Measurements from ENCODE around the gene SLC15A1. TPM values are rescaled to one million over a fixed set of nuclear protein-coding genes. Genes with fewer than 3 reads are reported as not detected.

SLC15A1 gene
- polyA plus RNA-seq, 3 donors = not detected

DNA sequence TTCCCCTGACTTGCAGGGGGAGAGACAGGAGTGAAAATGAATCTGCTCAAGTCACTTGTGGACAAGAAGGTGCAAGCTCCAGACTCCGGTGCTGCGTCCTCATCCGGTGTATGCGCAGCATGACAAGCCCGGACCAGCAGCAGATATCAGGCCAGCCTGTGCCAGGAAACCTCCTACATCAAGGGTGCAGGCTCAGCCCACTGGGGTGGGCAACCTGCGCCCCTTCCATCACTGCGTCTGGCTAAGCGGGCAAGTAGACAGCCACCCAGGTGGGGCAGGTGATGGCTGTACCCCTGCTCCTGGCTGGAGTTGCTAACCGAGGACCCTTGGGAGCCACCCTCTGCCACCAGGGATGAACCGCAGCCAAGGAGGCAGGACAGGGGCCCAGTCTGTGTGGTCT is 32.9 kb upstream of the SLC15A1 start:
- Histone ChIP-seq H3K27ac (ENCODE audit: low read depth in 1 of 2, low read length in 2 of 2) (no peak overlapping the region), H3K27me3 (ENCODE audit: control insufficient read depth in 2 of 2, insufficient read depth in 2 of 2, low read length in 2 of 2) (no peaks in the 10 kb centered on the region), H3K4me2 (replicated peaks; ENCODE audit: extremely low read depth, low read length, poor library complexity, severe bottlenecking) (no peak overlapping the region), H4K20me1 (ENCODE audit: insufficient read depth, low read length) (no peaks in the 10 kb centered on the region), H3K36me3 (replicated peaks in 1 of 2; ENCODE audit: control insufficient read depth in 1 of 2, insufficient read depth in 2 of 2, low read length in 2 of 2) (no peaks in the 10 kb centered on the region), H3K4me3 (replicated peaks in 1 of 3; ENCODE audit: low read depth in 2 of 3, low read length in 3 of 3) (no peak overlapping the region), H3K79me2 (ENCODE audit: insufficient read depth, low read length) (no peaks in the 10 kb centered on the region), H2AFZ (ENCODE audit: insufficient read depth, low read depth, low read length, poor library complexity, severe bottlenecking) (no peak overlapping the region), H3K9ac (ENCODE audit: insufficient read depth, low read length, poor library complexity, severe bottlenecking) (no peak overlapping the region), H3K4me1 (ENCODE audit: control insufficient read depth in 1 of 2, insufficient read depth in 2 of 2, low read length in 2 of 2) (no peaks in the 10 kb centered on the region), H3K9me3 (replicated peaks in 1 of 2; ENCODE audit: control insufficient read depth in 1 of 2, insufficient read depth in 1 of 2, low read length in 2 of 2) (no peaks in the 10 kb centered on the region)
- TF ChIP-seq, protein P1, sequence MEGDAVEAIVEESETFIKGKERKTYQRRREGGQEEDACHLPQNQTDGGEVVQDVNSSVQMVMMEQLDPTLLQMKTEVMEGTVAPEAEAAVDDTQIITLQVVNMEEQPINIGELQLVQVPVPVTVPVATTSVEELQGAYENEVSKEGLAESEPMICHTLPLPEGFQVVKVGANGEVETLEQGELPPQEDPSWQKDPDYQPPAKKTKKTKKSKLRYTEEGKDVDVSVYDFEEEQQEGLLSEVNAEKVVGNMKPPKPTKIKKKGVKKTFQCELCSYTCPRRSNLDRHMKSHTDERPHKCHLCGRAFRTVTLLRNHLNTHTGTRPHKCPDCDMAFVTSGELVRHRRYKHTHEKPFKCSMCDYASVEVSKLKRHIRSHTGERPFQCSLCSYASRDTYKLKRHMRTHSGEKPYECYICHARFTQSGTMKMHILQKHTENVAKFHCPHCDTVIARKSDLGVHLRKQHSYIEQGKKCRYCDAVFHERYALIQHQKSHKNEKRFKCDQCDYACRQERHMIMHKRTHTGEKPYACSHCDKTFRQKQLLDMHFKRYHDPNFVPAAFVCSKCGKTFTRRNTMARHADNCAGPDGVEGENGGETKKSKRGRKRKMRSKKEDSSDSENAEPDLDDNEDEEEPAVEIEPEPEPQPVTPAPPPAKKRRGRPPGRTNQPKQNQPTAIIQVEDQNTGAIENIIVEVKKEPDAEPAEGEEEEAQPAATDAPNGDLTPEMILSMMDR (IDR thresholded peaks at IDR 0.05) = no peak
- DNase-seq = no peak
- no peak overlapping the region for H3K4me3 Mint-ChIP-seq
- intact Hi-C loops (cut with micrococcal nuclease) = no loop called here
- H3K36me3 Mint-ChIP-seq = no peaks in the 10 kb centered on the region
- H3K9me3 Mint-ChIP-seq = peaks cover 0 to 4% (median 0%) of the 10 kb centered on the region in 7 donors
- peaks cover 5 to 21% (median 11%) of the 10 kb centered on the region in 3 donors for H3K27me3 Mint-ChIP-seq (ENCODE audit: low read depth in 3 of 3)
- H3K4me1 Mint-ChIP-seq = no peaks in the 10 kb centered on the region
- H3K27ac Mint-ChIP-seq = no peak overlapping the region
- 94% methylated on average over 10 of the region's 10 CpGs for WGBS (ENCODE audit: insufficient coverage)

DNA sequence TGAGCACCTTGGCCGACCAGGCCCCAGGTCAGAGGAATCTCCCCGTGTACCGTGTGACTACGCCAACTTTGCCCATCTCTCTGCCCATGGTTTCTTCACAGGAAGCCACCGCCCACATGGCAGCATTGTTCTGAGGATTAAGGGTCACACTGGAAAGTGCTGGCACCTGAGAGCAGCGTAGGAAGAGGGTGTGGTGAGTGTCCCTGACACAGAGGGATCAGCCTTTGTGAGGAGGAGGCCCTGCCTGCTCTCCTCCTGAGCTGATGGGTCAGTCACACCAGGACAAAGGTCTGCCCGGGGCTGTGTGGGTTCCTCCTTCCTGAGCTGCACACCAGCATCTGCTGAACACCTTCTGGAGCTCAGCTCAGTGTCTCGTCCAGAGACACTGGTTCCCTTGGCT is 32.2 kb upstream of the SLC15A1 start:
- Mint-ChIP-seq H3K9me3 (peaks cover 0 to 4% (median 0%) of the 10 kb centered on the region in 7 donors), H3K27ac (no peak overlapping the region), H3K27me3 (ENCODE audit: low read depth in 3 of 3) (peaks cover 5 to 21% (median 11%) of the 10 kb centered on the region in 3 donors), H3K4me3 (no peak overlapping the region), H3K4me1 (no peaks in the 10 kb centered on the region), H3K36me3 (no peaks in the 10 kb centered on the region)
- H3K4me2 ChIP-seq (replicated peaks; ENCODE audit: extremely low read depth, low read length, poor library complexity, severe bottlenecking) = no peak overlapping the region
- no peak overlapping the region for H2AFZ ChIP-seq (ENCODE audit: insufficient read depth, low read depth, low read length, poor library complexity, severe bottlenecking)
- H3K4me1 ChIP-seq (ENCODE audit: control insufficient read depth in 1 of 2, insufficient read depth in 2 of 2, low read length in 2 of 2) = no peaks in the 10 kb centered on the region
- no peak overlapping the region for H3K4me3 ChIP-seq (replicated peaks in 1 of 3; ENCODE audit: low read depth in 2 of 3, low read length in 3 of 3)
- TF ChIP-seq, protein P1 (IDR thresholded peaks at IDR 0.05) = no peak
- intact Hi-C loops (cut with micrococcal nuclease) = no loop called here
- DNase-seq = no peak
- no peak overlapping the region for H3K9ac ChIP-seq (ENCODE audit: insufficient read depth, low read length, poor library complexity, severe bottlenecking)
- no peak overlapping the region for H3K27ac ChIP-seq (ENCODE audit: low read depth in 1 of 2, low read length in 2 of 2)
- no peaks in the 10 kb centered on the region for H3K27me3 ChIP-seq (ENCODE audit: control insufficient read depth in 2 of 2, insufficient read depth in 2 of 2, low read length in 2 of 2)
- 88% methylated on average over 8 of the region's 8 CpGs for WGBS (ENCODE audit: insufficient coverage)
- no peaks in the 10 kb centered on the region for H4K20me1 ChIP-seq (ENCODE audit: insufficient read depth, low read length)
- H3K36me3 ChIP-seq (replicated peaks in 1 of 2; ENCODE audit: control insufficient read depth in 1 of 2, insufficient read depth in 2 of 2, low read length in 2 of 2) = no peaks in the 10 kb centered on the region
- no peaks in the 10 kb centered on the region for H3K9me3 ChIP-seq (replicated peaks in 1 of 2; ENCODE audit: control insufficient read depth in 1 of 2, insufficient read depth in 1 of 2, low read length in 2 of 2)
- no peaks in the 10 kb centered on the region for H3K79me2 ChIP-seq (ENCODE audit: insufficient read depth, low read length)

Measured in CD14-positive monocyte (primary cell).